G401 (cell line): ENCODE results near the gene MECR. TPM values are rescaled to one million over a fixed set of nuclear protein-coding genes. Genes with fewer than 3 reads are reported as not detected.
A peak's percentile ranks its signal among the peaks of the same experiment; 100 is the strongest.

ENCODE experiments used
- DNase-seq: peaks from one replicate; pipeline ENCODE4 v3.0.0-alpha.2; 2015; ENCODE audit warnings: low spot score
- in situ Hi-C: cut with HindIII; loops from 2 replicates; pipeline ENCODE4 v1.10.0; 2016; ENCODE audit warnings: low sequenced_read_pairs, mixed read lengths
- total RNA-seq: library from RNA; depleted of rRNA; stranded (reverse); fragments of >200 nt; shearing (Covaris generic); gene quantifications from 2 replicates; pipeline ENCODE4 v1.2.3, GENCODE V29; 2014

MECR gene
- total RNA-seq, 1 experiment from 2014 or later, result 41.0 TPM

GRCh38 chr1:29256979-29257804 lies 26.5 kb upstream of the MECR start:
- no peak for DNase-seq
- in situ Hi-C loops, result no loop called here

GRCh38 chr1:29256394-29256793 lies 25.7 kb upstream of the MECR start:
- in situ Hi-C loops, result no loop called here
- no peak for DNase-seq

- DNase-seq, result no peak
- in situ Hi-C loops, result no loop called here
These were observed 24.5 kb upstream of the MECR start for GRCh38 chr1:29255134-29255666.

GRCh38 chr1:29254346-29254745 lies 23.6 kb upstream of the MECR start:
- DNase-seq, result no peak
- in situ Hi-C loops, result no loop called here

- no peak for DNase-seq
- in situ Hi-C loops, result no loop called here
These were observed 22.4 kb upstream of the MECR start for GRCh38 chr1:29253180-29253579.

GRCh38 chr1:29251164-29252124 lies 20.7 kb upstream of the MECR start:
- DNase-seq, result no peak
- in situ Hi-C loops, result no loop called here

GRCh38 chr1:29249951-29250581 lies 19.3 kb upstream of the MECR start:
- in situ Hi-C loops, result loop anchor here (25.0 kb wide), 1 partner anchor 137 kb away; no protein-coding TSS in a partner anchor
- no peak for DNase-seq

- no peak for DNase-seq
- in situ Hi-C loops, result loop anchor here (25.0 kb wide), 1 partner anchor 138 kb away; no protein-coding TSS in a partner anchor
These were observed 18.5 kb upstream of the MECR start for GRCh38 chr1:29249170-29249691.

- DNase-seq, result no peak
- in situ Hi-C loops, result loop anchor here (25.0 kb wide), 1 partner anchor 139 kb away; no protein-coding TSS in a partner anchor
These were observed 17.7 kb upstream of the MECR start for GRCh38 chr1:29248409-29248808.

GRCh38 chr1:29247571-29248273 lies 17.0 kb upstream of the MECR start:
- in situ Hi-C loops, result loop anchor here (25.0 kb wide), 1 partner anchor 140 kb away; no protein-coding TSS in a partner anchor
- DNase-seq, result no peak

GRCh38 chr1:29247044-29247443 lies 16.3 kb upstream of the MECR start:
- in situ Hi-C loops, result loop anchor here (25.0 kb wide), 1 partner anchor 140 kb away; no protein-coding TSS in a partner anchor
- DNase-seq, result no peak

- in situ Hi-C loops, result loop anchor here (25.0 kb wide), 1 partner anchor 141 kb away; no protein-coding TSS in a partner anchor
These were observed 15.1 kb upstream of the MECR start for GRCh38 chr1:29245876-29246275.

GRCh38 chr1:29245261-29245660 lies 14.5 kb upstream of the MECR start:
- in situ Hi-C loops, result loop anchor here (25.0 kb wide), 1 partner anchor 142 kb away; no protein-coding TSS in a partner anchor

More at GRCh38 chr1:29245876-29246275, 15.1 kb upstream of the MECR start:
- DNase-seq, result peak; percentile 59

GRCh38 chr1:29243871-29244200 lies 13.1 kb upstream of the MECR start:
- in situ Hi-C loops, result loop anchor here (25.0 kb wide), 1 partner anchor 143 kb away; no protein-coding TSS in a partner anchor
- DNase-seq, result no peak

More at GRCh38 chr1:29245261-29245660, 14.5 kb upstream of the MECR start:
- DNase-seq, result no peak

- in situ Hi-C loops, result loop anchor here (25.0 kb wide), 1 partner anchor 144 kb away; no protein-coding TSS in a partner anchor
- DNase-seq, result no peak
These were observed 12.5 kb upstream of the MECR start for GRCh38 chr1:29243023-29243870.

- in situ Hi-C loops, result loop anchor here (25.0 kb wide), 1 partner anchor 146 kb away; no protein-coding TSS in a partner anchor
- DNase-seq, result no peak
These were observed 10.3 kb upstream of the MECR start for GRCh38 chr1:29240986-29241385.

- in situ Hi-C loops, result loop anchor here (25.0 kb wide), 1 partner anchor 147 kb away; no protein-coding TSS in a partner anchor
- no peak for DNase-seq
These were observed 9.7 kb upstream of the MECR start for GRCh38 chr1:29240400-29240837.
